GM23338 (cell line): ENCODE measurements around the gene NDUFAF7.

ENCODE experiments used
- EZH2 ChIP-seq: fragments of 200-600 bp; sonication (generic); IDR thresholded peaks from one replicate; pipeline ENCODE4 v1.8.0; 2017; ENCODE audit warnings: antibody characterized with exemption, mild to moderate bottlenecking, low read depth; ENCODE audit not compliant: unreplicated experiment
- EZH2phosphoT487 ChIP-seq: fragments of 200-600 bp; sonication (generic); IDR thresholded peaks from one replicate; pipeline ENCODE4 v1.8.1; 2018; ENCODE audit warnings: antibody characterized with exemption; ENCODE audit not compliant: unreplicated experiment
- POLR2AphosphoS5 ChIP-seq: IDR thresholded peaks from 2 replicates; pipeline ENCODE4 v1.6.1; 2016; ENCODE audit warnings: antibody characterized with exemption, low read depth
- TF ChIP-seq, protein P1 (sequence below), 2 experiments: fragments of 200-600 bp in 1 of 2; sonication (generic) in 1 of 2; conservative IDR thresholded peaks; 2 replicates each; pipeline versions ENCODE4 v1.5.1 to v1.6.1; 2016 to 2017; ENCODE audit warnings: antibody characterized with exemption in 2 of 2, low read depth in 2 of 2, mild to moderate bottlenecking in 2 of 2, moderate library complexity in 1 of 2
- TF ChIP-seq, protein P2 (sequence below): IDR thresholded peaks from one replicate; pipeline ENCODE4 v1.6.1; 2018; ENCODE audit warnings: antibody characterized with exemption; ENCODE audit not compliant: unreplicated experiment

DNA sequence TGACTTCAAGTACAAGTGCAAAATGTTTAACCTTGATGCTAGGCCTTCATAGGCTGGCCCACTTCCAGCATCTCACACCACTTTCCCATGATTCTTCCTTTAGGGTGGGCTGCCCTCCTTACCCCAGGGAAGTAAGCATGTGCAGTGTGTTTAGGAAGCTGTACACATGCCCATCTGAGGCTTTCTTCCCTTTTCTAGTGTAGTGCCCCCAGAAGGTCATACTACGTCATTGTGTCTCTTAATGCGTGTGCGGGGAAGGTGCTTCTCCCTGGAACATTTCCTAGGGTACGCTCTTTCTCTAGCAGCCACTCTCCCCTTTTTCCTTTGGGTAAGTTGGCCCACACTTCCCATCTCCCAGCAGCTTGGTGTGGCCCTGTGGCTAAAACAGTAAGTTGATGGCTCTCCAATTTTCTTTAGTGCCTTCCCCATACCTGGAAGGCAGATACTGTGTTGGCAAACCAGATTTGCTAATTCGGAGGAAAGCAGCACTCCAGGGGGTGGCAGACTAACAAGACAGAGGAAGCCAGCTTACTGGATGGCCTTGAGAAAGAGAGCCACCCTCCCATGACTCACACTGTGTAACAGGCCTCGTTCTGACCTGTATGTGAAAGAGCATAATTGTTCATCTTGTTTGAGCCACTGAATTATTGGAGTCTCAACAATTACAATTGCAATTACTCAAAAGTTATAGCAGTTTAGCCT lies 41.9 kb upstream of the NDUFAF7 start:
- TF ChIP-seq, protein P1, sequence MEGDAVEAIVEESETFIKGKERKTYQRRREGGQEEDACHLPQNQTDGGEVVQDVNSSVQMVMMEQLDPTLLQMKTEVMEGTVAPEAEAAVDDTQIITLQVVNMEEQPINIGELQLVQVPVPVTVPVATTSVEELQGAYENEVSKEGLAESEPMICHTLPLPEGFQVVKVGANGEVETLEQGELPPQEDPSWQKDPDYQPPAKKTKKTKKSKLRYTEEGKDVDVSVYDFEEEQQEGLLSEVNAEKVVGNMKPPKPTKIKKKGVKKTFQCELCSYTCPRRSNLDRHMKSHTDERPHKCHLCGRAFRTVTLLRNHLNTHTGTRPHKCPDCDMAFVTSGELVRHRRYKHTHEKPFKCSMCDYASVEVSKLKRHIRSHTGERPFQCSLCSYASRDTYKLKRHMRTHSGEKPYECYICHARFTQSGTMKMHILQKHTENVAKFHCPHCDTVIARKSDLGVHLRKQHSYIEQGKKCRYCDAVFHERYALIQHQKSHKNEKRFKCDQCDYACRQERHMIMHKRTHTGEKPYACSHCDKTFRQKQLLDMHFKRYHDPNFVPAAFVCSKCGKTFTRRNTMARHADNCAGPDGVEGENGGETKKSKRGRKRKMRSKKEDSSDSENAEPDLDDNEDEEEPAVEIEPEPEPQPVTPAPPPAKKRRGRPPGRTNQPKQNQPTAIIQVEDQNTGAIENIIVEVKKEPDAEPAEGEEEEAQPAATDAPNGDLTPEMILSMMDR (conservative IDR thresholded peaks at IDR 0.05; ENCODE audit: low read depth in 2 of 2): peak; percentile 42 to 43
- TF ChIP-seq, protein P2, sequence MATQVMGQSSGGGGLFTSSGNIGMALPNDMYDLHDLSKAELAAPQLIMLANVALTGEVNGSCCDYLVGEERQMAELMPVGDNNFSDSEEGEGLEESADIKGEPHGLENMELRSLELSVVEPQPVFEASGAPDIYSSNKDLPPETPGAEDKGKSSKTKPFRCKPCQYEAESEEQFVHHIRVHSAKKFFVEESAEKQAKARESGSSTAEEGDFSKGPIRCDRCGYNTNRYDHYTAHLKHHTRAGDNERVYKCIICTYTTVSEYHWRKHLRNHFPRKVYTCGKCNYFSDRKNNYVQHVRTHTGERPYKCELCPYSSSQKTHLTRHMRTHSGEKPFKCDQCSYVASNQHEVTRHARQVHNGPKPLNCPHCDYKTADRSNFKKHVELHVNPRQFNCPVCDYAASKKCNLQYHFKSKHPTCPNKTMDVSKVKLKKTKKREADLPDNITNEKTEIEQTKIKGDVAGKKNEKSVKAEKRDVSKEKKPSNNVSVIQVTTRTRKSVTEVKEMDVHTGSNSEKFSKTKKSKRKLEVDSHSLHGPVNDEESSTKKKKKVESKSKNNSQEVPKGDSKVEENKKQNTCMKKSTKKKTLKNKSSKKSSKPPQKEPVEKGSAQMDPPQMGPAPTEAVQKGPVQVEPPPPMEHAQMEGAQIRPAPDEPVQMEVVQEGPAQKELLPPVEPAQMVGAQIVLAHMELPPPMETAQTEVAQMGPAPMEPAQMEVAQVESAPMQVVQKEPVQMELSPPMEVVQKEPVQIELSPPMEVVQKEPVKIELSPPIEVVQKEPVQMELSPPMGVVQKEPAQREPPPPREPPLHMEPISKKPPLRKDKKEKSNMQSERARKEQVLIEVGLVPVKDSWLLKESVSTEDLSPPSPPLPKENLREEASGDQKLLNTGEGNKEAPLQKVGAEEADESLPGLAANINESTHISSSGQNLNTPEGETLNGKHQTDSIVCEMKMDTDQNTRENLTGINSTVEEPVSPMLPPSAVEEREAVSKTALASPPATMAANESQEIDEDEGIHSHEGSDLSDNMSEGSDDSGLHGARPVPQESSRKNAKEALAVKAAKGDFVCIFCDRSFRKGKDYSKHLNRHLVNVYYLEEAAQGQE: no peak
- TF ChIP-seq EZH2: no peak
- no peak for TF ChIP-seq EZH2phosphoT487
- TF ChIP-seq POLR2AphosphoS5: no peak; the same call in 1 of the 2 replicates
